ENCODE measurements around the gene DIPK1B.
"Not testable (repeated sequence)": the region's sequence is repeated elsewhere in the genome, so short reads cannot be mapped to it uniquely, and the experiment has no call there.

DIPK1B gene

GRCh38 chr9:136755302-136756133 is 43.1 kb downstream of the DIPK1B start:
- not testable (repeated sequence) for DNase-seq

GRCh38 chr9:136756134-136756438 is 43.7 kb downstream of the DIPK1B start:
- DNase-seq, result no peak

GRCh38 chr9:136756836-136757235 is 44.5 kb downstream of the DIPK1B start:
- DNase-seq, result no peak

- no peak for DNase-seq
Measured at GRCh38 chr9:136757328-136757727, 45.0 kb downstream of the DIPK1B start.

GRCh38 chr9:136757751-136758140 is 45.4 kb downstream of the DIPK1B start:
- DNase-seq, result no peak

GRCh38 chr9:136759001-136759400 is 46.6 kb downstream of the DIPK1B start:
- DNase-seq, result no peak

GRCh38 chr9:136759436-136760325 is 47.3 kb downstream of the DIPK1B start:
- no peak for DNase-seq

GRCh38 chr9:136760424-136760823 is 48.1 kb downstream of the DIPK1B start:
- no peak for DNase-seq

GRCh38 chr9:136760834-136761544 is 48.6 kb downstream of the DIPK1B start:
- not testable (repeated sequence) for DNase-seq

GRCh38 chr9:136761545-136761981 is 49.2 kb downstream of the DIPK1B start:
- no peak for DNase-seq

- no peak for DNase-seq
Measured at GRCh38 chr9:136762221-136762691, 49.9 kb downstream of the DIPK1B start.

- no peak for DNase-seq
Measured at GRCh38 chr9:136762915-136763648, 50.7 kb downstream of the DIPK1B start.

GRCh38 chr9:136763649-136764035 is 51.3 kb downstream of the DIPK1B start:
- DNase-seq, result no peak

GRCh38 chr9:136764301-136764891 is 52.0 kb downstream of the DIPK1B start, which contains the start of gene LCN15:
LCN15 (minus strand) TSS chr9:136764518; CDS start chr9:136764488, 30 bp downstream.
- DNase-seq, result no peak

- DNase-seq, result no peak
Measured at GRCh38 chr9:136765041-136765440, 52.7 kb downstream of the DIPK1B start.

GRCh38 chr9:136765745-136766409 is 53.5 kb downstream of the DIPK1B start:
- DNase-seq, result not testable (repeated sequence)

GRCh38 chr9:136766410-136767120 is 54.2 kb downstream of the DIPK1B start:
- not testable (repeated sequence) for DNase-seq

- no peak for DNase-seq
Measured at GRCh38 chr9:136769710-136770191, 57.4 kb downstream of the DIPK1B start.

- no peak for DNase-seq
Measured at GRCh38 chr9:136771907-136772415, 59.6 kb downstream of the DIPK1B start.

- DNase-seq, result peak; percentile 18
Measured at GRCh38 chr9:136773386-136774044, 61.1 kb downstream of the DIPK1B start.
